Activated naive CD8-positive, alpha-beta T cell treated with anti-CD3 and anti-CD28 coated beads, Interleukin-2, amount 50 U/mL, for 24 hours (primary cell): ENCODE results near the gene STATH.
"Not testable (repeated sequence)": the region's sequence is repeated elsewhere in the genome, so short reads cannot be mapped to it uniquely, and the experiment has no call there.

Experiments
- ATAC-seq: fragments of 150-1000 bp; cut with Tn5 transposase; one replicate; pipeline ENCODE4 v1.10.0; 2021
- DNase-seq: peaks from one replicate; pipeline ENCODE4 v3.0.0; 2021
- H3K27ac Mint-ChIP-seq: one replicate; pipeline ENCODE4 v1.8.0; 2021; ENCODE audit warnings: mild to moderate bottlenecking, mixed read lengths
- H3K27me3 Mint-ChIP-seq: one replicate; pipeline ENCODE4 v1.8.0; 2021; ENCODE audit warnings: mixed read lengths
- H3K36me3 Mint-ChIP-seq: one replicate; pipeline ENCODE4 v1.8.0; 2021; ENCODE audit warnings: low read depth, mixed read lengths
- H3K4me1 Mint-ChIP-seq: one replicate; pipeline ENCODE4 v1.8.0; 2021; ENCODE audit warnings: mixed read lengths
- H3K4me3 Mint-ChIP-seq: one replicate; pipeline ENCODE4 v1.8.0; 2021; ENCODE audit warnings: mild to moderate bottlenecking, moderate library complexity, mixed read lengths
- H3K9me3 Mint-ChIP-seq: one replicate; pipeline ENCODE4 v1.8.0; 2021; ENCODE audit warnings: mixed read lengths

STATH gene

DNA sequence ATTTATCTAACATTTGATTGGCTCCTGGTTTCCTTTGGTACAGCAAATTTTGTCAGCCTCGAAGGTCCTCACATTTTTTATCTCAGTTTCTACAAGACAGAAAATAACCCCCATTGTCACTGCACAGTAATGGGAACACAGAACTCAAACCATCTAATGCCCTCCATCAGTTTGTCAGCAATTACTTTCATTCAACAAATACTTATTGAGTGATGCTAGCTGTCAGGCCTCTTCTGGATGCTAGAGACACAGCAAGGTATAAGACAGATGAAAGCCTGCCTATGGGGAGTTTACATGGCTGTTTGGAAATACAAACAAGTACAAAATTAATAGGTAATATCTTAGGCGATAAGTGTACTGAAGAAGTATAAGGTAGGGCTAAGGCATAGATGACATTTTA is 27.5 kb downstream of the STATH start:
- Mint-ChIP-seq H3K9me3 (no peaks in the 10 kb centered on the region), H3K27me3 (no peaks in the 10 kb centered on the region), H3K27ac (no peak overlapping the region), H3K4me1 (no peaks in the 10 kb centered on the region), H3K36me3 (no peaks in the 10 kb centered on the region), H3K4me3 (no peak overlapping the region)
- ATAC-seq (no peak), DNase-seq (no peak)

DNA sequence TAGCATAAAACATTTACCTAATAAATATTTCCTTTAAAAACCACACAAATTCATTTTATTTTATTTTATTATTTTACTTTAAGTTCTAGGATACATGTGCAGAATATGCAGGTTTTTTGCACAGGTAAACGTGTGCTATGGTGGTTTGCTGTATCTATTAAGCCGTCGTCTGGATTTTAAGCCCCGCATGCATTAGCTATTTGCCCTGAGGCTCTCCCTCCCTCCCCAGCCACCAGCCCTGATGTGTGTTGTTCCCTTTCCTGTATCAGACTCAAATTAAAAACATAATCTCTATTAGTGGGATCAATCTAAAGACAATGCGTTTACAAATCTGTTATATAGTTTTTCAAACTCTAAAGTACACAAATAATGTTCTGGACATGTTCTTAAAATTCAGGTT is 31.2 kb downstream of the STATH start:
- DNase-seq, result no peak
- ATAC-seq, result no peak
- Mint-ChIP-seq H3K27ac (no peak overlapping the region), H3K27me3 (no peaks in the 10 kb centered on the region), H3K4me3 (no peak overlapping the region), H3K4me1 (no peaks in the 10 kb centered on the region), H3K9me3 (no peaks in the 10 kb centered on the region), H3K36me3 (no peaks in the 10 kb centered on the region)

DNA sequence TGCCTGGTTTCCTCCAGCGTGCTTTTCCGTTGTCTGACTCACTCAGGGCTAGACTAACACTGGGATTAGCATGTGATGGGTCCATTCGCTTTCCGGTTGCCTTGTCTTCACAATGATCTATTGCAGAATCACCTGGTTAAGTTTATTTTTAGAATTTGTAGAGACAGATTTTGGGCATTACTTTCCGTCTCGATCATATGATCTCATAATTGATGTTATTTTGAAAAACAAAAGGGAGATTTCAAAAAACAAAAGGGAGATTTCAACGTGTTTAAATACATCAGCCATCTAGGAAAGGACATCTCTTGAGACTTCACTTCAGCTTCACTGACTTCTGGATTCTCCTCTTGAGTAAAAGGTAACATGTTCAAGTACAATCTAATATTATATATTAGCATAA is 32.4 kb downstream of the STATH start, which contains the start of gene HTN3:
Gene HTN3, plus strand, starts transcription at position 301 of the 400 bp plus-strand sequence. CDS start 2,282 bp downstream, outside the sequence.
- not testable (repeated sequence) for H3K9me3 Mint-ChIP-seq, DNase-seq, H3K36me3 Mint-ChIP-seq, ATAC-seq, H3K4me3 Mint-ChIP-seq, H3K27me3 Mint-ChIP-seq, H3K27ac Mint-ChIP-seq, H3K4me1 Mint-ChIP-seq

DNA sequence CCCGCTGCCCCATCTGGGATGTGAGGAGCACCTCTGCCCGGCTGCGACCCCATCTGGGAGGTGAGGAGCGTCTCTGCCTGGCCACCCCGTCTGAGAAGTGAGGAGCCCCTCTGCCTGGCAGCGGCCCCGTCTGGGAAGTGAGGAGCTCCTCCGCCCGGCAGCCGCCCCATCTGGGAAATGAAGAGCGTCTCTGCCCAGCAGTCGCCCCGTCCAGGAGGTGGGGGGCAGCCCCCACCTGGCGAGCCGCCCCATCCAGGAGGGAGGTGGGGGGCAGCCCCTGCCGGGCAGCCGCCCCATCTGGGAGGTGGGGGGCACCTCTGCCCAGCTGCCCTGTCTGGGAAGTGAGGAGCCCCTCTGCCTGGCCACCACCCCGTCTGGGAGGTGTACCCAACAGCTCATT is 41.8 kb downstream of the STATH start:
- not testable (repeated sequence) for H3K27ac Mint-ChIP-seq, H3K36me3 Mint-ChIP-seq, DNase-seq, H3K4me1 Mint-ChIP-seq, H3K4me3 Mint-ChIP-seq, H3K9me3 Mint-ChIP-seq, H3K27me3 Mint-ChIP-seq, ATAC-seq

DNA sequence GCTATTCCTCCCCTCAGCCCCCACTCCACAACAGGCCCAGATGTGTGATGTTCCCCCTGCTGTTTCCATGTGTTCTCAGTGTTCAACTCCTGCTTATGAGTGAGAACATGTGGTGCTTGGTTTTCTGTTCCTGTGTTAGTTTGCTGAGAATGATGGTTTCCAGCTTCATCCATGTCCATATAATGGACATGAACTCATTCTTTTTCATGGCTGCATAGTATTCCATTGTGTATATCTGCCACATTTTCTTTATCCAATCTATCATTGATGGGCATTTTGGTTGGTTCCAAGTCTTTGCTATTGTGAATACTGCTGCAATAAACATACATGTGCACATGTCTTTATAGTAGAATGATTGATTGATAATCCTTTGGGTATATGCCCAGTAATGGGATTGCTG is 44.2 kb downstream of the STATH start:
- not testable (repeated sequence) for H3K36me3 Mint-ChIP-seq, H3K27me3 Mint-ChIP-seq, H3K9me3 Mint-ChIP-seq, DNase-seq, H3K4me1 Mint-ChIP-seq, ATAC-seq, H3K4me3 Mint-ChIP-seq, H3K27ac Mint-ChIP-seq

DNA sequence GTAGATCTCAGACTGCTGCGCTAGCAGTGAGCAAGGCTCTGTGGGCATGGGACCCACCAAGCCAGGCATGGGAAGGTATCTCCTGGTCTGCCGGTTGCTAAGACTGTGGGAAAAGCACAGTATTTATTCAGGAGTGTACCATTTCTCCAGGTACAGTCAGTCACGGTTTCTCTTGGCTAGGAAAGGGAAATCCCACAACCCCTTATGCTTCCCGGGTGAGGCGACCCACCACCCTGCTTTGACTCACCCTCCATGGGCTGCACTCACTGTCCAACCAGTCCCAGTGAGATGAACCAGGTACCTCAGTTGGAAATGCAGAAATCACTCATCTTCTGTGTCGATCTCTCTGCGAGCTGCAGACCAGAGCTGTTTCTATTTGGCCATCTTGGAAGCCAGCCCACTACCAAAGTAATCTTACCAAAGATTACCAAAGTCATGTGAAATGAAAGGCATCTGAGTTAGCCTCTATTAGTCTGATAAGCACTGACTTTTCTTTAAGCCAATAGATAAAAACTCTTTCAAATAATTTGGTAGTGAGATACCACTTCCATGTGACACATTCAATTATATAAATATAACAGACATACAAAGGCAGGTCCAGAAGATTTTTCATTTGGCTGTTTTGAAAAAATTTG is 46.0 kb downstream of the STATH start:
- Mint-ChIP-seq H3K4me3 (no peak overlapping the region), H3K36me3 (no peaks in the 10 kb centered on the region), H3K9me3 (peaks cover 9% of the 10 kb centered on the region), H3K4me1 (no peaks in the 10 kb centered on the region), H3K27me3 (no peaks in the 10 kb centered on the region), H3K27ac (no peak overlapping the region)
- DNase-seq (no peak), ATAC-seq (no peak)

DNA sequence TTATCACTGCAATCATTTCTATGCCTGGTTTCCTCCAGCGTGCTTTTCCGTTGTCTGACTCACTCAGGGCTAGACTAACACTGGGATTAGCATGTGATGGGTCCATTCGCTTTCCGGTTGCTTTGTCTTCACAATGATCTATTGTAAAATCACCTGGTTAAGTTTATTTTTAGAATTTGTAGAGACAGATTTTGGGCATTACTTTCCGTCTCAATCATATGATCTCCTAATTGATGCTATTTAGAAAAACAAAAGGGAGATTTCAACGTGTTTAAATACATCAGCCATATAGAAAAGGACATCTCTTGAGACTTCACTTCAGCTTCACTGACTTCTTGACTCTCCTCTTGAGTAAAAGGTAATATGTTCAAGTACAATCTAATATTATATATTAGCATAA is 54.4 kb downstream of the STATH start, which contains the start of gene HTN1:
Gene HTN1, plus strand, starts transcription at position 301 of the 400 bp plus-strand sequence. CDS start 2,639 bp downstream, outside the sequence.
- not testable (repeated sequence) for H3K9me3 Mint-ChIP-seq, H3K36me3 Mint-ChIP-seq, ATAC-seq, H3K27me3 Mint-ChIP-seq, H3K27ac Mint-ChIP-seq, H3K4me3 Mint-ChIP-seq, H3K4me1 Mint-ChIP-seq, DNase-seq
